ENCODE measurements around the gene RPLP2.

RPLP2 gene

GRCh38 chr11:843818-844692 is 34.3 kb downstream of the RPLP2 start:
- DNase-seq (ENCODE audit: extremely low spot score, insufficient read length, low read depth) (no peak), FAIRE-seq (no peak)

- no peak for DNase-seq (ENCODE audit: extremely low spot score, insufficient read length, low read depth)
Observed at GRCh38 chr11:844693-845644, 35.2 kb downstream of the RPLP2 start.

GRCh38 chr11:845872-846495 is 36.2 kb downstream of the RPLP2 start:
- DNase-seq (ENCODE audit: extremely low spot score, insufficient read length, low read depth): no peak
- no peak for FAIRE-seq

More at GRCh38 chr11:844693-845644, 35.2 kb downstream of the RPLP2 start:
- no peak for FAIRE-seq

- DNase-seq (ENCODE audit: extremely low spot score, insufficient read length, low read depth) (no peak), FAIRE-seq (no peak)
Observed at GRCh38 chr11:846496-847098, 36.8 kb downstream of the RPLP2 start.

- no peak for FAIRE-seq
- no peak for DNase-seq (ENCODE audit: extremely low spot score, insufficient read length, low read depth)
Observed at GRCh38 chr11:847876-848275, 38.1 kb downstream of the RPLP2 start.

GRCh38 chr11:848380-848931 is 38.7 kb downstream of the RPLP2 start:
- peak; percentile 63 for DNase-seq (ENCODE audit: extremely low spot score, insufficient read length, low read depth)

GRCh38 chr11:849104-849824 is 39.5 kb downstream of the RPLP2 start:
- no peak for DNase-seq (ENCODE audit: extremely low spot score, insufficient read length, low read depth)
- no peak for FAIRE-seq

More at GRCh38 chr11:848380-848931, 38.7 kb downstream of the RPLP2 start:
- peak; percentile 56 for FAIRE-seq

- FAIRE-seq (no peak), DNase-seq (ENCODE audit: extremely low spot score, insufficient read length, low read depth) (no peak)
Observed at GRCh38 chr11:849951-850774, 40.4 kb downstream of the RPLP2 start.

GRCh38 chr11:850775-851763 is 41.3 kb downstream of the RPLP2 start:
- no peak for DNase-seq (ENCODE audit: extremely low spot score, insufficient read length, low read depth)
- no peak for FAIRE-seq

GRCh38 chr11:852762-853161 is 43.0 kb downstream of the RPLP2 start:
- no peak for FAIRE-seq
- no peak for DNase-seq (ENCODE audit: extremely low spot score, insufficient read length, low read depth)

GRCh38 chr11:853682-854448 is 44.1 kb downstream of the RPLP2 start:
- no peak for DNase-seq (ENCODE audit: extremely low spot score, insufficient read length, low read depth)
- no peak for FAIRE-seq

- no peak for FAIRE-seq
- DNase-seq (ENCODE audit: extremely low spot score, insufficient read length, low read depth): no peak
Observed at GRCh38 chr11:854601-855329, 45.0 kb downstream of the RPLP2 start.

- FAIRE-seq (no peak), DNase-seq (ENCODE audit: extremely low spot score, insufficient read length, low read depth) (no peak)
Observed at GRCh38 chr11:855330-855674, 45.5 kb downstream of the RPLP2 start.

- FAIRE-seq (no peak), DNase-seq (ENCODE audit: extremely low spot score, insufficient read length, low read depth) (no peak)
Observed at GRCh38 chr11:855796-856195, 46.0 kb downstream of the RPLP2 start.

GRCh38 chr11:856397-856796 is 46.6 kb downstream of the RPLP2 start:
- FAIRE-seq: no peak
- no peak for DNase-seq (ENCODE audit: extremely low spot score, insufficient read length, low read depth)

Measured in GM18507 (cell line).